ENCODE results near the gene SALL4. TPM values are rescaled to one million over a fixed set of nuclear protein-coding genes. Genes with fewer than 3 reads are reported as not detected.

SALL4 gene
- total RNA-seq, 1 experiment from 2014 or later = 0.49 TPM

Other genes with a start within 250 kb of the SALL4 start
- gene ATP9A, start 34.1 kb downstream of the SALL4 start, total RNA-seq (2022) = 7.3 and 16.4 TPM in 2 replicates